Glomerular endothelial cell (primary cell): ENCODE data around the gene ASIC3. TPM values are rescaled to one million over a fixed set of nuclear protein-coding genes. Genes with fewer than 3 reads are reported as not detected.
"Not testable (repeated sequence)": the region's sequence is repeated elsewhere in the genome, so short reads cannot be mapped to it uniquely, and the experiment has no call there.

Experiments used
- DNase-seq: peaks from one replicate; pipeline ENCODE4 v3.0.0-alpha.2; 2011; ENCODE audit warnings: low read depth, low spot score; ENCODE audit errors: extremely low read depth
- total RNA-seq: library from RNA; depleted of rRNA; stranded (reverse); fragments of >200 nt; gene quantifications from 2 replicates; pipeline ENCODE4 v1.2.3, GENCODE V29; 2015

The ASIC3 gene
- 0.15 and 1.6 TPM in 2 replicates for total RNA-seq

GRCh38 chr7:151047976-151048815 lies at the start of gene ASIC3:
Gene ASIC3 (plus strand): TSS chr7:151048531. CDS start chr7:151048886, 355 bp downstream.
- DNase-seq = no peak

GRCh38 chr7:150999001-150999400 lies 49.3 kb upstream of the ASIC3 start:
- DNase-seq = no peak

- DNase-seq = no peak
Measured at GRCh38 chr7:150999497-151000230, 48.7 kb upstream of the ASIC3 start.

- no peak for DNase-seq
Measured at GRCh38 chr7:151000897-151001495, 47.3 kb upstream of the ASIC3 start.

GRCh38 chr7:151001546-151001945 lies 46.8 kb upstream of the ASIC3 start:
- DNase-seq = no peak

- no peak for DNase-seq
Measured at GRCh38 chr7:151003572-151003971, 44.8 kb upstream of the ASIC3 start.

GRCh38 chr7:151005566-151005965 lies 42.8 kb upstream of the ASIC3 start:
- no peak for DNase-seq

- DNase-seq = no peak
Measured at GRCh38 chr7:151006590-151007300, 41.6 kb upstream of the ASIC3 start.

GRCh38 chr7:151007469-151007898 lies 40.8 kb upstream of the ASIC3 start:
- no peak for DNase-seq

GRCh38 chr7:151008143-151008510 lies 40.2 kb upstream of the ASIC3 start:
- DNase-seq = no peak

GRCh38 chr7:151008511-151009323 lies 39.6 kb upstream of the ASIC3 start:
- no peak for DNase-seq

GRCh38 chr7:151009327-151010036 lies 38.8 kb upstream of the ASIC3 start:
- no peak for DNase-seq

- DNase-seq = no peak
Measured at GRCh38 chr7:151010037-151010306, 38.4 kb upstream of the ASIC3 start.

- no peak for DNase-seq
Measured at GRCh38 chr7:151010307-151011096, 37.8 kb upstream of the ASIC3 start.

- DNase-seq = no peak
Measured at GRCh38 chr7:151011097-151011409, 37.3 kb upstream of the ASIC3 start.

GRCh38 chr7:151011616-151012015 lies 36.7 kb upstream of the ASIC3 start:
- DNase-seq = not testable (repeated sequence)

- DNase-seq = no peak
Measured at GRCh38 chr7:151012031-151012692, 36.2 kb upstream of the ASIC3 start.

- DNase-seq = no peak
Measured at GRCh38 chr7:151012911-151013347, 35.4 kb upstream of the ASIC3 start.

GRCh38 chr7:151013356-151013732 lies 35.0 kb upstream of the ASIC3 start:
- DNase-seq = no peak
